Lung microvascular endothelial cell (primary cell): ENCODE measurements around the gene NFATC3. TPM values are rescaled to one million over a fixed set of nuclear protein-coding genes. Genes with fewer than 3 reads are reported as not detected.

Source experiments
- DNase-seq, 2 donors: peaks; one replicate each; pipeline versions ENCODE4 v3.0.0 to v3.0.0-alpha.2; 2010; ENCODE audit warnings: low read depth in 2 of 2
- total RNA-seq: library from RNA; depleted of rRNA; stranded (reverse); fragments of >200 nt; gene quantifications from 2 replicates; pipeline ENCODE4 v1.2.1, GENCODE V29; 2014

The NFATC3 gene
- 13.1 and 18.5 TPM in 2 replicates for total RNA-seq

GRCh38 chr16:68085259-68086071 lies at the start of gene NFATC3:
NFATC3 (plus strand) TSS chr16:68085370; CDS start chr16:68085682, 312 bp downstream.
- peak; percentile 97 to 98 for DNase-seq

DNA sequence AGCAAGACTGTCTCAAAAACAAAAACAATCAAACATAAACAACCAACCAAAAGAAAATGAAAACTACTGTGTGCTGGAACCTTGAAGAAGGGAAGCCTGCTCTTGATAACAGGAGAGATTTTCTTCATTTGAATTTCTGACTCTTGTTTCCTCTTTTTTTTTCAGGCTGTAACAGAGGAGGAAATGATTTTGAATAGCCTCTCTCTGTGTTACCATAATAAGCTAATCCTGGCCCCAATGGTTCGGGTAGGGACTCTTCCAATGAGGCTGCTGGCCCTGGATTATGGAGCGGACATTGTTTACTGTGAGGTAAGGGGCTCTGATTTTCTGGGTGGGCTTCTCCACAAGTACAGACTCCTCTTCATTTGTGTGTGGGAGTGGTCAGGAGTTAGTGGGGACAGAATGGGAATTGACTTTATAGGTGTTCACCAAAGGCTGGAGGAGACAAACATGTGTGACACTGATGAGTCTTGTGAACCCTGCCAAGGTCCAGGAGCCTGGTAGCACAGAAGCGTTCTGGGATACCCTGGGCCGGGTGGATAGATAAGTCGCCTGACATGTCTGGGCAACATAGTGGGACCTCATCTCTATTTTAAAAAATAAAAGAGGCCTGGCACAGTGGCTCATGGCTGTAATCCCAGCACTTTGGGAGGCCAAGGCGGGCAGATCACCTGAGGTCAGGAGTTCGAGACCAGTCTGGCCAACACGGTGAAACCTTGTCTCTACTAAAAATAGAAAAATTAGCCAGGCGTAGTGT lies 47.2 kb upstream of the NFATC3 start:
- no peak for DNase-seq

GRCh38 chr16:68040506-68041288 lies 44.5 kb upstream of the NFATC3 start:
- peak; percentile 77 to 90 for DNase-seq

- DNase-seq = no peak
Observed at GRCh38 chr16:68041783-68042182, 43.4 kb upstream of the NFATC3 start.

GRCh38 chr16:68046106-68046505 lies 39.1 kb upstream of the NFATC3 start:
- DNase-seq = no peak

DNA sequence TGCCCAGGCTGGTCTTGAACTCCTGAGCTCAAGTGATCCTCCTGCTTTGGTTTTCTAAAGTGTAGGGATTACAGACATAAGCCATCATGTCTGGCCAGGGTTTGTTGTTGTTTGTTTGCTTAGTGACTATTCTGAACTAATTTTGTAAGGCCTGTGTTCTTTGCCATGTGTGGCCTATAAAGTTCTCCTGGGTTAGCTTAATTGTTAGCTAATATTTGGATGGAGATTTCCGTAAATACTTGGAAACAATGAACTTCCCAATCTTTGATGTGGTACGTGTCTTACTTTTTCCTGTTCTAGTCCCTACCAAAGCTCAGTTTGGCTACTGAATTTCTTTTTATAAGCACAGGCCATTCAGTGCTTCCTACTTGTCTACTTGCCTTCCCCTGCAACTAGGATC lies 37.2 kb upstream of the NFATC3 start:
- DNase-seq = no peak

- no peak for DNase-seq
Observed at GRCh38 chr16:68049449-68049848, 35.7 kb upstream of the NFATC3 start.

DNA sequence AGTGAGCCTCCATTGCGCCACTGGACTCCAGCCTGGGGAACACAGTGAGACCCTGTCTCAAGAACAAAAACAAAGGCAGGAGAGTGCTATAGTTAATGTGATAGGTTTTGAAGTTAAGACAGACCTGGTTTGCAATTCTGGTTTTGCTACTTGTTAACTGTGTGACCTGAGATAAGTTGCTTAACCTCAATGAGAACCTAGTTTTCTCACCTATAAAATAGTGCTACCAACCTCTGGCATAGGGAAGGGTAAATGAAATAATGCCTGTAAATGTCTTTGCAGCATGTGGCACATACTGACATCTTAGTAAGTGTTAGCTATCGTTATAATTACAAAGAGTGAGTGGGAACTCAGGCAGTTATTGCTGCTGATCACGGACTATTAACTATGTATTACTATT lies 29.8 kb upstream of the NFATC3 start:
- DNase-seq = no peak

- no peak for DNase-seq
Observed at GRCh38 chr16:68059804-68060203, 25.4 kb upstream of the NFATC3 start.

- no peak for DNase-seq
Observed at GRCh38 chr16:68061396-68061795, 23.8 kb upstream of the NFATC3 start.

- no peak for DNase-seq
Observed at GRCh38 chr16:68062910-68063393, 22.2 kb upstream of the NFATC3 start.

DNA sequence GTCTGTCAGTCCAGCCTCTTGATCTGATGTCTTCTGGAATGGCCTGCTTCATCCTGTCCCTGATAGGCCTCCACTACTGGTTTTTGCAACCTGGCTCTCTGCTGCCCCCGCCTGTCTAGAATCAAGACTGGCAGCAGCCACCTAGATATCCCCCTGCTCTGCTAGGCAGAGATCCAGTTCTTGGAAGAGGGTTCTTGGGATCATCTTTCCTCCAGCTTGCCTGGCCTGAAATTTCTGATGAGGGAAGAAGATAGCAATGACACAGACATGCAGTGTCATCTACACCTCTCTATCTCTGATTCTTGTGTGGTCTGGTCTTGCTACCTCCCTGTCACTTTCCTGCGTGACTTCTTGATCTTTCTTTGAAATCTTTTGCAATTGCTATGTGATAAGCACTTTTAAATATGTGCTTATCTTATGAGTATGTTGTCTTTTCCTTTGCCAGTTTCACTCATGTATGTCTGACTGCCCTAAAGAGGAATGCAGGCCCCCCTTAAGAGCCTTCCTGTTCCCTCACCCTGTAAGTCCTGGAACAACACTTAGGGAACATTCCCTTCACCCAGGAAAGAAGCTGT lies 20.3 kb upstream of the NFATC3 start:
- DNase-seq = peak; percentile 71 to 80

DNA sequence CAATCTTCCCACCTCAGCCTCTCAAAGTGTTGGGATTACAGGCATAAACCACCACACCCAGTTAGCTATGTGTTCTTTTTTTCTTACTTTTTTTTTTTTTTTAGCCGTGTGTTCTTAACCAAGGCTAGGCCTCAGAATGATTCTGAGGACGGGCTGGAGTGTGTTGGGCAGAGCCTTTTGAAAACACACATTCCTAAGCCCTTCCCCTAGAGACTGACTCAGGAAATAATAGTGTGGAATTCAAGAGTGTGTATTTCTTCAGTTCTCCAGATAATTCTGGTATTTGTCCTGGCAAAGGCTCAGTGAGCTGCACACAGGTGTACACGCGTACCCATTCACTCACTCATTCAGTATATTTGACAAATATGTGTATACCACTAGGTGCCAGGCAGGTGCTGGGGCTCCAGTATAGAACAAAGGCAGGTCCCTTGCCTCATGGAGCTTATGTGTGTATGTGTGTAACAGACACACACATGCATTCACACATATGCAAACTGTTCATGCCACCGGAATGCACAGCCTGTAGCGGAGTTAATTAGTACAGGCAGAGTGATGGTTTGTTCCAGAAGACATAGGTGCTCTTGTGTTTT lies 19.4 kb upstream of the NFATC3 start:
- peak in 1 of 2 donors; percentile 51 for DNase-seq

DNA sequence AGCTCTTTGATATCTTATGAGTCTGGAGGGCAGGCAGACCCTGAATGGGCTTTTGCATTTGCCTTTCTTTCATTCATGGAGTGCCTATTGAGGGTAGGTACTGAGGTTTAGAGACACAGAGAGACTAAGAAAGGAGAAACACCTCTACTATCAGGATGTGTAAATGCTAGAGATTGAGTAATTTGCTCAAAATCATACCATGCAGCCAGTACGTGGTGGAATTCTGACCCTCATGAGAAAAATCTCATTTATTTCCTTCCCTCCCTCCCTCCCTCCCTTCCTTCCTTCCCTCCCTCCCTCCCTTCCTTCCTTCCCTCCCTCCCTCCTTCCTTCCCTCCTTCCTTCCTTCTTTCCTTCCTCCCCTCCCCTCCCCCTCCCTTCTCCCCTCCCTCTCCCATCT lies 18.4 kb upstream of the NFATC3 start:
- DNase-seq = no peak

GRCh38 chr16:68068926-68069325 lies 16.2 kb upstream of the NFATC3 start:
- no peak for DNase-seq

- no peak for DNase-seq
Observed at GRCh38 chr16:68069511-68070248, 15.5 kb upstream of the NFATC3 start.

DNA sequence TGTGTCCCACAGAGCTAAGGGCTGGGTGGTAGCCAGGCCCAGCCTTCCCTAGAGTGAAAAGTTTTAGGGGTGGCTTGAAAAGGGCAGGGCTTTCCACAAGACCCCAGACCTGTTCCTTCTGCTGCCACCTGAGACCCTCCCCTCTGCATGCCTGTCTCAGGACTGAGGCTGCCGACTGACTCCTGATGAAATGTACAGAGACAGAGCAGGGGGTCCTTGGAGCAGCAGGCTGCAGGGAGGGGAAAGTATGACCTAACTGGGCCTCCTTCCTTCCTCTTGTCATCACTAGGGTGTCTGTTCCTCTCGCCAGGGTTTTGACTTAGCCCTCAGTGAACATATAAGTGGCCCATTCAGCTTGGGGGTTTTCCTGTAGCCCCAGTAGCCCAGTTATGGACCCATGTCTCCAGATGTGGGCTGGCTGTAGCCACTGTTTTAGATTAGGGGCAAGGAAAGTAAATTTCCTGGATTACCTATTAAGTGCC lies 14.9 kb upstream of the NFATC3 start:
- no peak for DNase-seq

DNA sequence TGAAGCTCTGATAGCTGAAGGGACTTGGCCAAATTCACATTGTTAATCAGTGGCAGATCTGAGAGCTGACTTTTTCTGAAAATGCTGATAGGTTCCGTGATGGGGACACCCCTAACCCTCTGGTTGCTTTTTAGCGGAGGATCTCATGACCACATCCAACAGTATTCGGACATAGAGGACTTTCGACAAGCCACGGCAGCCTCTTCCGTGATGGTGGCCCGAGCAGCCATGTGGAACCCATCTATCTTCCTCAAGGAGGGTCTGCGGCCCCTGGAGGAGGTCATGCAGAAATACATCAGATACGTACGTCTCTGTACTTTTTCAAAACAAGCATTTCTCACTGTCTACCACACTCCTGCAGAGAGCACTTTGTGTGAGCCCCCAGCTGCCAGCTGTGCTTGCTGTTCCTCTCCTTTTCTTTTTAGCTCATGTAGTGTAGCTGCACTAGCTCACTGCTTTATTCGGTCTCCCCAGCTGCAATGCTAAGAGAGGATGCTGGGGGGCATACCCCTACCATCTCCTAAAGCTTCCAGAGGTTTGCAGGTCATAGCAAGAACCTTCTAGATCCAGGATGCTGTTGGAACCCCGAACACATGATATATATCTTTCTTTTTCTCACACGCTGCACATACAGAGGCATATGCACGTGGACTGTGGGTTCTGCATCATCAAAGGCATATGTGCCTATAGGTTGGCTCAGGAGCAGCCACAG lies 14.2 kb upstream of the NFATC3 start:
- DNase-seq = no peak

GRCh38 chr16:68071518-68071901 lies 13.7 kb upstream of the NFATC3 start:
- DNase-seq = no peak
